ENCODE results near the gene ZNF892. TPM values are rescaled to one million over a fixed set of nuclear protein-coding genes. Genes with fewer than 3 reads are reported as not detected.

Gene ZNF892
- total RNA-seq, 1 experiment from 2014 or later, result 3.5 TPM

GRCh38 chr2:95179451-95179850 lies 27.9 kb upstream of the ZNF892 start:
- Histone ChIP-seq H3K27me3 (replicated peaks; ENCODE audit: control insufficient read depth, insufficient read depth, low read length) (no peaks in the 10 kb centered on the region), H3K4me3 (ENCODE audit: low read depth, low read length) (no peak overlapping the region), H3K4me1 (no peaks in the 10 kb centered on the region), H3K9me3 (0 out of 2 replicates have a peak, but pooled peaks cover under 1% of the 10 kb centered on the region), H3K36me3 (ENCODE audit: control insufficient read depth, insufficient read depth, low read length) (no peaks in the 10 kb centered on the region; the same call in 1 of the 2 replicates)
- no peak for TF ChIP-seq CTCF (IDR thresholded peaks at IDR 0.05; ENCODE audit: insufficient read depth in 1 of 2, low read depth in 1 of 2, low read length in 1 of 2, severe bottlenecking in 1 of 2, unreplicated experiment in 1 of 2)
- no peak for DNase-seq
- H3K27me3 Mint-ChIP-seq (ENCODE audit: insufficient read depth, unreplicated experiment), result no peaks in the 10 kb centered on the region
- H3K9me3 Mint-ChIP-seq (ENCODE audit: unreplicated experiment), result peaks cover 16% of the 10 kb centered on the region
- ChIA-PET POLR2A (no interaction called here), CTCF (no interaction called here)
- H3K4me3 Mint-ChIP-seq (ENCODE audit: unreplicated experiment), result no peak overlapping the region
- H3K36me3 Mint-ChIP-seq (ENCODE audit: insufficient read depth, unreplicated experiment), result peaks cover 19% of the 10 kb centered on the region
- no peaks in the 10 kb centered on the region for H3K4me1 Mint-ChIP-seq (ENCODE audit: low read depth, unreplicated experiment)
- no TSS peak for BruUV-seq (replicated peaks)
- intact Hi-C loops (cut with micrococcal nuclease; ENCODE audit: unreplicated experiment), result no loop called here
- no peak overlapping the region for H3K27ac Mint-ChIP-seq (ENCODE audit: unreplicated experiment)

DNA sequence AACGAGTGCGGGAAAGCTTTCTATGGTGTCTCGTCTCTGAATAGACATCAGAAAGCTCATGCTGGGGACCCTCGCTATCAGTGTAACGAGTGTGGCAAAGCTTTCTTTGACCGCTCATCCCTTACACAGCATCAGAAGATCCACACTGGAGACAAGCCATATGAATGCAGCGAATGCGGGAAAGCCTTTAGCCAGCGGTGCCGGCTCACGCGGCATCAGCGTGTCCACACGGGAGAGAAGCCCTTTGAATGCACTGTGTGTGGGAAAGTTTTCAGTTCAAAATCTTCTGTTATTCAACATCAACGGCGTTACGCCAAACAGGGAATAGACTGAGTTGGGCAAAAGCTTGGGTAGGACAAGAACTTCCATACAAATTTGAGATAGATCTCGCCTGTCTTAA lies 25.5 kb upstream of the ZNF892 start:
- H3K9me3 ChIP-seq, result 0 out of 2 replicates have a peak, but pooled peaks cover 3% of the 10 kb centered on the region
- no peak overlapping the region for H3K4me3 Mint-ChIP-seq (ENCODE audit: unreplicated experiment)
- intact Hi-C loops (cut with micrococcal nuclease; ENCODE audit: unreplicated experiment), result no loop called here
- H3K4me1 Mint-ChIP-seq (ENCODE audit: low read depth, unreplicated experiment), result peaks cover 6% of the 10 kb centered on the region
- no peak for DNase-seq
- no TSS peak for BruUV-seq (replicated peaks)
- peaks cover 16% of the 10 kb centered on the region for H3K9me3 Mint-ChIP-seq (ENCODE audit: unreplicated experiment)
- CTCF ChIA-PET, result no interaction called here
- H3K4me3 ChIP-seq (ENCODE audit: low read depth, low read length), result no peak overlapping the region
- no peaks in the 10 kb centered on the region for H3K4me1 ChIP-seq
- POLR2A ChIA-PET, result no interaction called here
- H3K27me3 ChIP-seq (replicated peaks; ENCODE audit: control insufficient read depth, insufficient read depth, low read length), result no peaks in the 10 kb centered on the region
- peaks cover 19% of the 10 kb centered on the region for H3K36me3 Mint-ChIP-seq (ENCODE audit: insufficient read depth, unreplicated experiment)
- no peak for TF ChIP-seq CTCF (IDR thresholded peaks at IDR 0.05; ENCODE audit: insufficient read depth in 1 of 2, low read depth in 1 of 2, low read length in 1 of 2, severe bottlenecking in 1 of 2, unreplicated experiment in 1 of 2)
- no peak overlapping the region for H3K27ac Mint-ChIP-seq (ENCODE audit: unreplicated experiment)
- no peaks in the 10 kb centered on the region for H3K27me3 Mint-ChIP-seq (ENCODE audit: insufficient read depth, unreplicated experiment)
- H3K36me3 ChIP-seq (ENCODE audit: control insufficient read depth, insufficient read depth, low read length), result no peaks in the 10 kb centered on the region; the same call in 1 of the 2 replicates

DNA sequence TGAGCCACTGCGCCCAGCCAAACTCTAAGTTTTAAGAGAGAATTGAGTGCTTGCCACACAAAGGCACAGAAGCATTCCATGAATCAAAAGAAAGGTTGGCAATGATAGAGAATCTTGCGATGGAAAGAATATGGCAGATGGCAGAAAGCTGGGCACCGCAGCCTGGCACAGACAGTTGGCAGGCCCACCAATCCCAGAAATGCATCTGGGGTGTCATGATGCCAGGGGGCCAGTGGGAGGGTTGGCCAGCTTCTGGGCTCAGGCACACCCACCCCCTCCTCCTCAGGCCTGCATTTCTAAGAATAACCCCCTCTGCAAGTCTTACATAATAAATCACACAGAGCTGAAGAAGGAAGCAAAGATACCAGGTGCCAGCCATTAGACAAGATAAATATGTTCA lies 22.1 kb upstream of the ZNF892 start:
- H3K4me1 Mint-ChIP-seq (ENCODE audit: low read depth, unreplicated experiment), result peaks cover 6% of the 10 kb centered on the region
- CTCF ChIA-PET, result no interaction called here
- POLR2A ChIA-PET, result no interaction called here

More for the DNA sequence above, 22.1 kb upstream of the ZNF892 start:
- no peaks in the 10 kb centered on the region for H3K36me3 ChIP-seq (ENCODE audit: control insufficient read depth, insufficient read depth, low read length)
- 0 out of 2 replicates have a peak, but pooled peaks cover 3% of the 10 kb centered on the region for H3K9me3 ChIP-seq
- no peak for DNase-seq
- TF ChIP-seq CTCF (IDR thresholded peaks at IDR 0.05; ENCODE audit: insufficient read depth in 1 of 2, low read depth in 1 of 2, low read length in 1 of 2, severe bottlenecking in 1 of 2, unreplicated experiment in 1 of 2), result no peak
- no peaks in the 10 kb centered on the region for H3K4me1 ChIP-seq
- H3K36me3 Mint-ChIP-seq (ENCODE audit: insufficient read depth, unreplicated experiment), result peaks cover 10% of the 10 kb centered on the region
- intact Hi-C loops (cut with micrococcal nuclease; ENCODE audit: unreplicated experiment), result no loop called here
- no peaks in the 10 kb centered on the region for H3K27me3 ChIP-seq (replicated peaks; ENCODE audit: control insufficient read depth, insufficient read depth, low read length)
- peaks cover 18% of the 10 kb centered on the region for H3K9me3 Mint-ChIP-seq (ENCODE audit: unreplicated experiment)
- H3K27me3 Mint-ChIP-seq (ENCODE audit: insufficient read depth, unreplicated experiment), result peaks cover 4% of the 10 kb centered on the region
- H3K27ac Mint-ChIP-seq (ENCODE audit: unreplicated experiment), result no peak overlapping the region
- H3K4me3 ChIP-seq (ENCODE audit: low read depth, low read length), result no peak overlapping the region
- no TSS peak for BruUV-seq (replicated peaks)
- no peak overlapping the region for H3K4me3 Mint-ChIP-seq (ENCODE audit: unreplicated experiment)
